IPS DF 19.7 (cell line): ENCODE results near the gene PAPOLB.
A peak's percentile ranks its signal among the peaks of the same experiment; 100 is the strongest.

Source experiments
- DNase-seq: peaks from one replicate; pipeline ENCODE4 v3.0.0-alpha.2; 2013; ENCODE audit warnings: low read depth, low spot score

Gene PAPOLB

GRCh38 chr7:4878336-4879335, 16.8 kb upstream of the PAPOLB start:
- DNase-seq = no peak

GRCh38 chr7:4876586-4876985, 14.8 kb upstream of the PAPOLB start:
- DNase-seq = no peak

DNA sequence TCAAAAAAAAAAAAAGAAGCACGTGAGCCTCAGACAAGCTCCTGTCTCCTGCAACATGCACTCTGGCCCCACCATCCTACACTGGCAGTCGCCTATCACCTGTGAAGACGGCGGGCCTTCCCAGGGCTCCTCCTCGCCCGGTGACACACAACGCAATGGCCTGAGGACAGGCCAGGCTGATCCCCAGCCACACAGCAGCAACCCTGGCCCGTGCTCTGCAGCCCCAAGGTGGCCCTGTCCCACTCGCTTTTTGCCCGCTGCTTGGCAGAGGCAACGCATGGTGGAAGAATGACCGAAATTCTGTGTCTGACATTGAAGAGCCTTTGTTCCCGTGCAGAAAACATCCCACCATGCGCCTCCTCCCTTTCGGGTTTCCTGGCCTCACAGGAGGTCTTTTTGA, 13.6 kb upstream of the PAPOLB start:
- DNase-seq = no peak

- no peak for DNase-seq
These were observed 11.5 kb upstream of the PAPOLB start for GRCh38 chr7:4873071-4873944.

DNA sequence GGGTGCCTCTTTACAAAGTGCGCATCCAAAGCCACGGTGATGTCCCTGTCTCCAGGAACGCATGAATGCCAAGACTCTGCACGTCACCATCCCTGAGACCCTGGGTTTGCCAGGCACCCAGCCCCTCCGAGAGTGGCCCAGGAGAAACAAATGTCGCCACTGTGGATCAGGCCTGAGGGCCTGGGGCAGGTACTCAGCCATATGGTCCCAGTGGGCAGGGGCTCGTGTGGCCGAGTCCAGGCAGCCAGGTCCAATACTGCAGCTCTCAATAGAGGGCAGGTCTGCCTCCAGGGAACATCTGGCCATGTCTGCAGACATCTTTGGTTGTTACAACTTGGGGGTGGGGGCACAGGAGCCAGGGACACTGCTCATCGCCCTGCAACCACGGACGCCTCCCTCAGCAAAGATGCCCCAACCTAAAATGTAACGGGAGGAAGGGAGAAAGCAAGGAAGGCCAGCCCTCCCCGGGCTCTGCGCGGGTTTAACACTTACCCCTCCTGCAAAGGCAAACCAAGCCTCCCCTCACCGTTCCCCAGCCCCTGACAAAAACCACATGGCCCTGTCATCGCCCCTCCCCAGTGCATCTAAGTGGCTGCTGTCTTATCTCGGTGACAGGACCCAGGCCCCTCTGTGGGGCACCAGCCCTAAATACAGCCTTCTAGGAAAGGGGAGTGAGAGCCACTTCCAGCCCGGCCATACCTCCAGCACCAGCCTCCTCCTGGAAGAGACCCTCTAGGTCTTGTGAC, 10.3 kb upstream of the PAPOLB start:
- DNase-seq = no peak

GRCh38 chr7:4871056-4871680, 9.3 kb upstream of the PAPOLB start:
- DNase-seq = no peak

DNA sequence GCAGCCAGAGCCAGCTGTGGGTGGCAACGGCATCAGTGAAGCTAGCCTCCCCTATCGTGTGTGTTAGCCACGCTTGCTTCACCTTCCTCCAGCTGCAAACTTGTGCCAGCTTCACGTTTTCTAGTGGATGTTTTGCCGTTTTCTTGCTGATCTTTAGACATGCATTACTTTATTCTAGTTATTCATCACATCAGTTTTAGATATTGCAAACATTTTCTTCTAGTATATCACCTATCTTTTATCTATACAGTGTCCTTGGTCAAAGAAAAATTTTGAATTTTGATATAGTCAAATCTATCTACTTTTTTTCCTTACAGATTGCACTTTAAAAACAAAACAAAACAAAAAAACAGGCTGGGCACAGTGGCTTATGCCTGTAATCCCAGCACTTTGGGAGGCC, 6.7 kb upstream of the PAPOLB start:
- DNase-seq = no peak

GRCh38 chr7:4866528-4867496, 5.0 kb upstream of the PAPOLB start:
- no peak for DNase-seq

GRCh38 chr7:4862156-4862555, 326 bp upstream of the PAPOLB start:
- no peak for DNase-seq

- no peak for DNase-seq
These were observed 603 bp downstream of the PAPOLB start for GRCh38 chr7:4861227-4861626.

DNA sequence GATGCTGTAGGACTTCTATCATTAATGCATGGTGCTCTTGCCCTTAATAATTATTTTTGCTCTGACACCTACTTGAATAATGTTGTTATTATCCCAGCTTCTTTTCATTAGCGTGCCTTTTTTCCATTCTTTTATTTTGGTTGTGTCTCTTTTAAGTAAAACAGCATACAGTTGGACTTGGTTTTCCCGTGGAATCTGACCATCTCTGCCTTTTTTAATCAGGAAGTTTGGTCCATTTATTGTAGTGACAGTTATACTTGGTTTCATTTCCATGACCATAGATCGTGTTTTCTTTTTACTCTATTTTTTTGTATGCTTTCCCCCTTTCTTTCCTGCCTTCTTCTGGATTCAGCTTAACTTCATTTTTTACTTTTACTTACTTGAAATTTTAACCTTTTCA, 4.6 kb downstream of the PAPOLB start:
- no peak for DNase-seq

DNA sequence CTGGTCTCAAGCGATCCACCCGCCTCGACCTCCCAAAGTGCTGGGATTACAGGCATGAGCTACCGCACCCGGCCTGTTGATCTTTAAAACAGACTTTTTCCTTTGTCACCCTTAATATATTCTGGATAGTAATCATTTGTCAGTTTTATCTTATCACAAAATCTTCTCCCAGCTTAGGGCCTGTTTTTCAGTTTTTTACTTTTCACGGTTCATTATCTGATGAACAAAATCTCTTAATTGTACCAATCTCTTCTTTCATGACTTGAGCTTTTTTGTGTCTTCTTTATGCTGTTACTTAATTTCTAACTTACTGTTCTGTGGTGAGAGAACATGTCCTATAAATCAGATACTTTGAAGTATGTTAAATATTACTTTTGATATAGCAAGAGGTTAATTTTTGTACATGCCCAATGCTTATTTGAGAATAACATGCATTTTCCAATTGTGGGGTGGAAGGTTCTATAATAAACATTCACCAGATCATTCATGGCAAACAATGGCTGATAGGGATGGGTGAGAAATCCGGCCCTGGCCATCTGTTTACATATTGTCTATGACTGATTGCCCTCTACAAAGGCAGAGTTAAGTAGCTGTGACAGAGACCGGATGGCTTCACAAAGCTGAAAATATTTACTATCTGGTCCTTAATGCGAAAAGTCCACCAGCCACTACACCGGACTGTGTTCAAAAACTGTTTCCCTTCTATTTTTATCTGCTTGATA, 5.3 kb downstream of the PAPOLB start:
- no peak for DNase-seq

- no peak for DNase-seq
These were observed 6.9 kb downstream of the PAPOLB start for GRCh38 chr7:4854916-4855315.

DNA sequence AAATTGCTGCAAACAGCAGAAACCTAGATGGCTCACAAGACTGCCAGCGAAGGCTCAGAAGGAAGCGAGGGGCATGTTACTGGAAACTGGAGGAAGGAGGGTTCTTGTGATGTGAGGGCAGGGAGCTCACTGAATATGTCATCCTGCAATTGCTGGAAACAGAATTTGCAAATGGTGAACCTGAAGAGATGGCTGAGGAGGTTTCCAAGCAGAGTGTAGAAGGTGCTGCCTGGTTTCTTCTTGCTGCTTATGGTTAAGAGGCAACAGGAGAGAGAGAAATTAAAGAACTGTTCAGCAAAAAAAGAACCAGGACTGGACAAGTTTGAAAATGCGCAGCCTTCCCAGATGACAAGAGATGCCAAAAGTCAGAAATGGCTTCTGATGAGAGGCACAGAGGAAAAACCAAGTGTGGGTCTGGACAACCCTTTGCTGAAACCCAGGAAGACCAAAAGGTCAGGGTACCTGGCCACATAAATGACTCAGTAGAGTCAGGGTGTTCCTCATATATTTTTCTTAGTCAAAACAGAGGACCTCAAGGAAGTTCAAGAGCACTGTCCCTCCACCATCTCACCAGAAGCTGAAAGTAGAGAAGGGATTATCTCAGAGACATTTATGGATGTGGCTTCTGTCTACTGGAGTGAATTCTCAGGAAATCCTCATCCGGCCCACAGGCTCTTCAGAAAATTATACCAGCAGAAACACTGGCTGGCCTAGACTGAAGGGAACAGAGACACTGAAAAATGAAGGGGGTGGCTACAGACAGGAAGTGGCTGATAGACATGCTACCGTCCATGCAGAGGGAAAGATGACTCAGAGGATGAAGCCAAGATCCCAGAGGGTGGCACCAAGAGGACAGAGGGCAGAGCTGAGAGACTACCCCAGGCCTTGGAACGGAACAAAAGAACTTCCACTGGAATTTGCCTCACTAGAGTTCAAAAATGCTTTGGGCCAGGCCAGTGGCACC, 10.1 kb downstream of the PAPOLB start:
- no peak for DNase-seq

- no peak for DNase-seq
These were observed 11.5 kb downstream of the PAPOLB start for GRCh38 chr7:4850262-4850795.

GRCh38 chr7:4849390-4849789, 12.4 kb downstream of the PAPOLB start:
- peak; percentile 45 for DNase-seq

DNA sequence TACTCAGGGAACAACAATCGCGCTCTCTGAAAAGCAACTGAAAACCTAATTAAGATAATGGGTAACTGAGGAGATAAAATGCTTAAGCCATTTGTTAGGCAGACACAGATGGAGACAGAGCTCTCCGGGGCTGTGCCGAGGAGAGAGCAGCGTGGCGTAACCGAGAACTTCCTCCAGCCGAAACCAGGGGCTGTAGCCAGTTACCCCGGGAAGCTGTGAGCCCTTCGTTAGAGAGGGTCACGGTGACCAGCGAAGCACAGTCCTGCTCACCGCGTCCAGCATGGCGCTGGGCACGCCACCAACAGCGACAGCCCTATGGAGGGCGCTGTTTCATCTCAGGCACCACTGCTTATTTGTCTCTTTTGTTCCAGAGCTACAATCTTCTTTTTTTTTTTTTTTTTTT, 16.1 kb downstream of the PAPOLB start:
- DNase-seq = peak; percentile 59
